Astrocyte (in vitro differentiated cells and primary cell): Measurements from ENCODE around the gene BBS12. TPM values are rescaled to one million over a fixed set of nuclear protein-coding genes. Genes with fewer than 3 reads are reported as not detected.

Experiments
- DNase-seq: peaks from one replicate; pipeline ENCODE4 v3.0.0-alpha.2; 2010; ENCODE audit warnings: low read depth
- FAIRE-seq: peaks from 2 replicates; lab custom pipeline; 2011; peaks lifted over from hg19 to GRCh38; lab: Jason Lieb, UNC
- H2AFZ ChIP-seq: 2 replicates; pipeline ENCODE4 v1.6.0; 2012; ENCODE audit warnings: low read depth, low read length, inconsistent platforms
- H3K27ac ChIP-seq: 2 replicates; pipeline ENCODE4 v1.5.1; 2011; ENCODE audit warnings: low read depth, low read length, inconsistent platforms
- H3K27me3 ChIP-seq: 2 replicates; pipeline ENCODE4 v1.6.0; 2011; ENCODE audit warnings: low read length, inconsistent platforms; ENCODE audit not compliant: insufficient read depth
- H3K36me3 ChIP-seq: 2 replicates; pipeline ENCODE4 v1.5.1; 2011; ENCODE audit warnings: low read length, inconsistent platforms; ENCODE audit not compliant: insufficient read depth
- H3K4me1 ChIP-seq: 2 replicates; pipeline ENCODE4 v1.5.1; 2011; ENCODE audit warnings: low read length, inconsistent platforms; ENCODE audit not compliant: insufficient read depth
- H3K4me2 ChIP-seq: 2 replicates; pipeline ENCODE4 v1.6.0; 2012; ENCODE audit warnings: low read length, inconsistent platforms
- H3K4me3 ChIP-seq: 2 replicates; pipeline ENCODE4 v1.5.1; 2011; ENCODE audit warnings: low read depth, mild to moderate bottlenecking, low read length, inconsistent platforms; ENCODE audit not compliant: insufficient read depth
- H3K79me2 ChIP-seq: 2 replicates; pipeline ENCODE4 v1.6.0; 2012; ENCODE audit warnings: mild to moderate bottlenecking, low read length, inconsistent platforms; ENCODE audit not compliant: insufficient read depth
- H3K9ac ChIP-seq: 2 replicates; pipeline ENCODE4 v1.6.0; 2012; ENCODE audit warnings: mild to moderate bottlenecking, low read length, inconsistent platforms
- H3K9me3 ChIP-seq: 2 replicates; pipeline ENCODE4 v1.5.1; 2012; ENCODE audit warnings: low read depth, mild to moderate bottlenecking, low read length, inconsistent platforms; ENCODE audit not compliant: insufficient read depth
- H4K20me1 ChIP-seq: 2 replicates; pipeline ENCODE4 v1.6.0; 2012; ENCODE audit warnings: low read length, inconsistent platforms; ENCODE audit not compliant: insufficient read depth
- H3K27ac Mint-ChIP-seq: one replicate; pipeline ENCODE4 v1.8.0; 2021; ENCODE audit warnings: mild to moderate bottlenecking, mixed read lengths; ENCODE audit not compliant: unreplicated experiment
- H3K27me3 Mint-ChIP-seq: one replicate; pipeline ENCODE4 v1.8.0; 2021; ENCODE audit warnings: low read depth, mixed read lengths; ENCODE audit not compliant: unreplicated experiment
- H3K36me3 Mint-ChIP-seq: one replicate; pipeline ENCODE4 v1.8.0; 2021; ENCODE audit warnings: low read depth, mixed read lengths; ENCODE audit not compliant: unreplicated experiment
- H3K4me1 Mint-ChIP-seq: one replicate; pipeline ENCODE4 v1.8.0; 2021; ENCODE audit warnings: low read depth, mixed read lengths; ENCODE audit not compliant: unreplicated experiment
- H3K4me3 Mint-ChIP-seq: one replicate; pipeline ENCODE4 v1.8.0; 2021; ENCODE audit warnings: mild to moderate bottlenecking, moderate library complexity, mixed read lengths; ENCODE audit not compliant: unreplicated experiment
- H3K9me3 Mint-ChIP-seq: one replicate; pipeline ENCODE4 v1.8.0; 2021; ENCODE audit warnings: mild to moderate bottlenecking, mixed read lengths; ENCODE audit not compliant: unreplicated experiment
- EZH2 ChIP-seq: IDR thresholded peaks from 2 replicates; pipeline ENCODE4 v1.6.1; 2012; ENCODE audit warnings: mild to moderate bottlenecking, low read length, inconsistent platforms; ENCODE audit not compliant: insufficient read depth
- total RNA-seq: library from RNA; stranded (reverse); gene quantifications from 2 replicates; pipeline ENCODE4 v1.2.1, GENCODE V29; 2021
- TF ChIP-seq, protein P1 (sequence below): IDR thresholded peaks from 2 replicates; pipeline ENCODE4 v1.5.1; 2011; ENCODE audit warnings: low read depth, mild to moderate bottlenecking, inconsistent platforms, low read length, moderate library complexity; ENCODE audit not compliant: insufficient read depth

Gene BBS12
- total RNA-seq, 1 donor from 2014 or later, result 4.7 TPM

DNA sequence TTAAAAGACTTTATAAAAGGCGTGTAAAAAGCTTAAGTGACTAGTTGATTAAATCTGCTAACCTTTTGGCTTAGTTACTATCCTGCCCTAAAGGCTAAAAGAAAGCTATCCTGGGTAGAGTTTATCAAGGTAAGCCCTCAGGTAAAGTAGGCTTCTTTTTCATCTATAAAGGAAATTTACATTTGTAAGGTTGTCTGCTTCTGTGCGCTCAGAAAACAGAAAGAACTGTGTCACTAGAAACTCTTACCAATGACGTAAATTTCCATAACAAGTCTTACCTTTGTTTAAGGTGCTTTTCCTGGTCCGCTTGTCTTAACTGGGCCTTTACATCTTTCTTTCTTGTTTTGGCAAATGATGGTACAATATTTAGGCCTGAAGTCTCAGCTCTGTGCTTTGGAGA, 56.4 kb downstream of the BBS12 start:
- no peaks in the 10 kb centered on the region for H3K79me2 ChIP-seq
- H3K9ac ChIP-seq, result no peak overlapping the region
- H3K27me3 Mint-ChIP-seq, result no peaks in the 10 kb centered on the region
- no peak overlapping the region for H2AFZ ChIP-seq
- H3K36me3 Mint-ChIP-seq, result no peaks in the 10 kb centered on the region
- no peak overlapping the region for H3K27ac Mint-ChIP-seq
- peaks cover 5% of the 10 kb centered on the region for H3K9me3 Mint-ChIP-seq
- no peak overlapping the region for H3K4me2 ChIP-seq
- DNase-seq (no peak), FAIRE-seq (no peak)
- H3K27me3 ChIP-seq, result no peaks in the 10 kb centered on the region
- H3K4me1 ChIP-seq, result peaks cover 4% of the 10 kb centered on the region
- no peak overlapping the region for H3K4me3 Mint-ChIP-seq
- H3K4me3 ChIP-seq, result no peak overlapping the region
- no peak for TF ChIP-seq EZH2
- TF ChIP-seq, protein P1, sequence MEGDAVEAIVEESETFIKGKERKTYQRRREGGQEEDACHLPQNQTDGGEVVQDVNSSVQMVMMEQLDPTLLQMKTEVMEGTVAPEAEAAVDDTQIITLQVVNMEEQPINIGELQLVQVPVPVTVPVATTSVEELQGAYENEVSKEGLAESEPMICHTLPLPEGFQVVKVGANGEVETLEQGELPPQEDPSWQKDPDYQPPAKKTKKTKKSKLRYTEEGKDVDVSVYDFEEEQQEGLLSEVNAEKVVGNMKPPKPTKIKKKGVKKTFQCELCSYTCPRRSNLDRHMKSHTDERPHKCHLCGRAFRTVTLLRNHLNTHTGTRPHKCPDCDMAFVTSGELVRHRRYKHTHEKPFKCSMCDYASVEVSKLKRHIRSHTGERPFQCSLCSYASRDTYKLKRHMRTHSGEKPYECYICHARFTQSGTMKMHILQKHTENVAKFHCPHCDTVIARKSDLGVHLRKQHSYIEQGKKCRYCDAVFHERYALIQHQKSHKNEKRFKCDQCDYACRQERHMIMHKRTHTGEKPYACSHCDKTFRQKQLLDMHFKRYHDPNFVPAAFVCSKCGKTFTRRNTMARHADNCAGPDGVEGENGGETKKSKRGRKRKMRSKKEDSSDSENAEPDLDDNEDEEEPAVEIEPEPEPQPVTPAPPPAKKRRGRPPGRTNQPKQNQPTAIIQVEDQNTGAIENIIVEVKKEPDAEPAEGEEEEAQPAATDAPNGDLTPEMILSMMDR, result no peak
- H3K27ac ChIP-seq, result no peak overlapping the region
- H4K20me1 ChIP-seq, result no peaks in the 10 kb centered on the region
- H3K4me1 Mint-ChIP-seq, result peaks cover 5% of the 10 kb centered on the region
- H3K9me3 ChIP-seq, result no peaks in the 10 kb centered on the region
- no peaks in the 10 kb centered on the region for H3K36me3 ChIP-seq

DNA sequence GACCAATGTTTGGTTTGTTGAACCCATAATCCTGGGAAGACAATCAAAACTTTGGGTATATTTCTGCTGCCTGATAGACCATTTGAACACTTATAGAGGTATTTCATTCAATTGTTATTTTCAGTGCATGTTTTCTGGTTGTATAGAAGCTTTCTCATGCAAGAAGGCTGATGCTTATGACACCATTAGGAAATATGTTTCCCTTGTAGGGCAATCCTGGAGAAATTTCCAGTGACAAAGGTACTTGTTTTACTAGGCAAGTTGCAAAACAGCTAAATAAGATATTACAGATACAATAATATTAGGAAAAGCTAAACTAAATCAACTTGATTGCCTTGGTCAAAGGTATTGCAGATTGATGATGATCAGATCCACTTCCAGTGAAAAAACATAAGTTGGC, 61.3 kb downstream of the BBS12 start:
- H3K27ac Mint-ChIP-seq, result no peak overlapping the region
- Histone ChIP-seq H3K4me1 (peaks cover 12% of the 10 kb centered on the region), H4K20me1 (no peaks in the 10 kb centered on the region), H3K4me3 (no peak overlapping the region), H3K9me3 (no peaks in the 10 kb centered on the region), H3K9ac (no peak overlapping the region), H3K4me2 (no peak overlapping the region), H3K27ac (no peak overlapping the region), H2AFZ (no peak overlapping the region), H3K36me3 (no peaks in the 10 kb centered on the region), H3K79me2 (no peaks in the 10 kb centered on the region), H3K27me3 (no peaks in the 10 kb centered on the region)
- H3K4me1 Mint-ChIP-seq, result peaks cover 23% of the 10 kb centered on the region
- TF ChIP-seq, protein P1, result no peak
- TF ChIP-seq EZH2, result no peak
- no peaks in the 10 kb centered on the region for H3K27me3 Mint-ChIP-seq
- H3K4me3 Mint-ChIP-seq, result no peak overlapping the region
- DNase-seq (no peak), FAIRE-seq (no peak)
- H3K36me3 Mint-ChIP-seq, result no peaks in the 10 kb centered on the region
- H3K9me3 Mint-ChIP-seq, result no peaks in the 10 kb centered on the region

Other genes starting within 250 kb of the BBS12 start
- not detected in 2 replicates for gene IL21, start 111.6 kb upstream of the BBS12 start, total RNA-seq
- 30.5 and 38.4 TPM in 2 replicates for gene FGF2, start 94.1 kb downstream of the BBS12 start, total RNA-seq
- 4.0 TPM in 2 replicates for gene NUDT6, start 189.9 kb downstream of the BBS12 start, total RNA-seq